Duodenal mucosa (tissue), 2 donors: ENCODE data around the gene SIAH1.
"Not testable (repeated sequence)": the region's sequence is repeated elsewhere in the genome, so short reads cannot be mapped to it uniquely, and the experiment has no call there.

Experiments
- H3K27ac ChIP-seq: one replicate; pipeline ENCODE4 v1.7.0; 2013; ENCODE audit warnings: low read depth, low read length
- H3K27me3 ChIP-seq, 2 donors: one replicate each; pipeline ENCODE4 v1.7.0; 2013; ENCODE audit warnings: low read length in 2 of 2, control low read depth in 1 of 2; ENCODE audit not compliant: insufficient read depth in 2 of 2, control insufficient read depth in 1 of 2
- H3K36me3 ChIP-seq, 2 donors: one replicate each; pipeline ENCODE4 v1.7.0; 2013; ENCODE audit warnings: low read length in 2 of 2, control low read depth in 1 of 2; ENCODE audit not compliant: insufficient read depth in 2 of 2, control insufficient read depth in 1 of 2
- H3K4me1 ChIP-seq, 2 donors: one replicate each; pipeline ENCODE4 v1.7.0; 2013; ENCODE audit warnings: low read length in 2 of 2, control low read depth in 1 of 2; ENCODE audit not compliant: insufficient read depth in 2 of 2, control insufficient read depth in 1 of 2
- H3K4me3 ChIP-seq, 2 donors: one replicate each; pipeline ENCODE4 v1.7.0; 2013; ENCODE audit warnings: low read length in 2 of 2, low read depth in 1 of 2
- H3K9ac ChIP-seq, 2 donors: one replicate each; pipeline ENCODE4 v1.7.0; 2013; ENCODE audit warnings: low read length in 2 of 2, low read depth in 1 of 2
- H3K9me3 ChIP-seq, 2 donors: one replicate each; pipeline ENCODE4 v1.7.0; 2013; ENCODE audit warnings: low read length in 2 of 2, control low read depth in 1 of 2; ENCODE audit not compliant: control insufficient read depth in 1 of 2

The SIAH1 gene

GRCh38 chr16:48420437-48420836 is 35.2 kb upstream of the SIAH1 start:
- Histone ChIP-seq H3K9me3 (no peaks in the 10 kb centered on the region), H3K27me3 (no peaks in the 10 kb centered on the region), H3K4me1 (no peaks in the 10 kb centered on the region)

GRCh38 chr16:48416617-48417016 is 31.4 kb upstream of the SIAH1 start:
- not testable (repeated sequence) for H3K9me3 ChIP-seq, H3K27me3 ChIP-seq, H3K36me3 ChIP-seq, H3K4me3 ChIP-seq, H3K27ac ChIP-seq, H3K9ac ChIP-seq, H3K4me1 ChIP-seq

More at GRCh38 chr16:48420437-48420836, 35.2 kb upstream of the SIAH1 start:
- Histone ChIP-seq H3K36me3 (no peaks in the 10 kb centered on the region), H3K27ac (no peak overlapping the region), H3K9ac (no peak overlapping the region), H3K4me3 (no peak overlapping the region)

- H3K36me3 ChIP-seq: no peaks in the 10 kb centered on the region
- H3K4me1 ChIP-seq: peaks cover 17 to 26% of the 10 kb centered on the region in 2 donors
- H3K9ac ChIP-seq: no peak overlapping the region
- H3K4me3 ChIP-seq: no peak overlapping the region
- no peak overlapping the region for H3K27ac ChIP-seq
- no peaks in the 10 kb centered on the region for H3K27me3 ChIP-seq
- H3K9me3 ChIP-seq: no peaks in the 10 kb centered on the region
Measured at GRCh38 chr16:48413272-48413671, 28.1 kb upstream of the SIAH1 start.

- H3K4me3 ChIP-seq: peak overlapping the region; percentile 29 to 46
- no peaks in the 10 kb centered on the region for H3K9me3 ChIP-seq
- H3K27me3 ChIP-seq: no peaks in the 10 kb centered on the region
- peaks cover 33 to 40% of the 10 kb centered on the region in 2 donors for H3K4me1 ChIP-seq
- H3K9ac ChIP-seq: peak overlapping the region; percentile 19 to 22
- no peaks in the 10 kb centered on the region for H3K36me3 ChIP-seq
- H3K27ac ChIP-seq: peak overlapping the region; percentile 64
Measured at GRCh38 chr16:48409839-48410632, 24.8 kb upstream of the SIAH1 start.

GRCh38 chr16:48408688-48409087 is 23.5 kb upstream of the SIAH1 start:
- Histone ChIP-seq H3K9ac (no peak overlapping the region), H3K4me3 (no peak overlapping the region), H3K36me3 (no peaks in the 10 kb centered on the region), H3K9me3 (no peaks in the 10 kb centered on the region), H3K4me1 (peaks cover 35 to 40% of the 10 kb centered on the region in 2 donors), H3K27me3 (no peaks in the 10 kb centered on the region), H3K27ac (no peak overlapping the region)

- peak overlapping the region; percentile 74 for H3K27ac ChIP-seq
- no peak overlapping the region for H3K4me3 ChIP-seq
- H3K4me1 ChIP-seq: peaks cover 27 to 35% of the 10 kb centered on the region in 2 donors
- no peaks in the 10 kb centered on the region for H3K9me3 ChIP-seq
- peak overlapping the region in 1 of 2 donors; percentile 27 for H3K9ac ChIP-seq
- no peaks in the 10 kb centered on the region for H3K27me3 ChIP-seq
- H3K36me3 ChIP-seq: no peaks in the 10 kb centered on the region
Measured at GRCh38 chr16:48405907-48406306, 20.7 kb upstream of the SIAH1 start.

GRCh38 chr16:48405153-48405552 is 19.9 kb upstream of the SIAH1 start:
- Histone ChIP-seq H3K9ac (peak overlapping the region in 1 of 2 donors; percentile 27), H3K27ac (peak overlapping the region; percentile 74), H3K36me3 (no peaks in the 10 kb centered on the region), H3K4me1 (peaks cover 20 to 28% of the 10 kb centered on the region in 2 donors), H3K4me3 (no peak overlapping the region), H3K9me3 (no peaks in the 10 kb centered on the region), H3K27me3 (no peaks in the 10 kb centered on the region)

GRCh38 chr16:48402547-48402946 is 17.3 kb upstream of the SIAH1 start:
- not testable (repeated sequence) for H3K27ac ChIP-seq, H3K27me3 ChIP-seq, H3K9ac ChIP-seq, H3K4me3 ChIP-seq, H3K9me3 ChIP-seq, H3K36me3 ChIP-seq
- H3K4me1 ChIP-seq: peaks cover 14 to 19% of the 10 kb centered on the region in 2 donors

GRCh38 chr16:48395375-48395774 is 10.2 kb upstream of the SIAH1 start:
- Histone ChIP-seq H3K4me3 (no peak overlapping the region), H3K27me3 (no peaks in the 10 kb centered on the region), H3K9ac (no peak overlapping the region), H3K36me3 (no peaks in the 10 kb centered on the region), H3K9me3 (no peaks in the 10 kb centered on the region), H3K27ac (no peak overlapping the region), H3K4me1 (peaks cover 0 to 5% of the 10 kb centered on the region in 2 donors)

- Histone ChIP-seq H3K36me3 (no peaks in the 10 kb centered on the region), H3K27ac (peak overlapping the region; percentile 10), H3K9ac (no peak overlapping the region), H3K4me3 (no peak overlapping the region), H3K9me3 (no peaks in the 10 kb centered on the region), H3K27me3 (no peaks in the 10 kb centered on the region), H3K4me1 (peaks cover 0 to 5% of the 10 kb centered on the region in 2 donors)
Measured at GRCh38 chr16:48394355-48394703, 9.1 kb upstream of the SIAH1 start.
